Measurements from ENCODE around the gene TRPM2.

GRCh38 chr21:44329086-44329889, 24.1 kb upstream of the TRPM2 start:
- no peak for TF ChIP-seq SIN3A (IDR thresholded peaks at IDR 0.05; ENCODE audit: borderline replicate concordance, low read depth, low read length)
- no peak for TF ChIP-seq SUZ12 (IDR thresholded peaks at IDR 0.05; ENCODE audit: low read depth, low read length)
- no peak for TF ChIP-seq POGK (CRISPR knock-in tag; conservative IDR thresholded peaks at IDR 0.05)
- no peak for TF ChIP-seq STAT5B (CRISPR knock-in tag; IDR thresholded peaks at IDR 0.05)
- no peak for TF ChIP-seq ZNF772 (CRISPR knock-in tag; IDR thresholded peaks at IDR 0.05)
- TF ChIP-seq ZNF362 (CRISPR knock-in tag; IDR thresholded peaks at IDR 0.05; ENCODE audit: borderline replicate concordance) = no peak
- TF ChIP-seq YY1 (IDR thresholded peaks at IDR 0.05; ENCODE audit: insufficient read depth, insufficient replicate concordance, low read depth, low read length) = no peak
- no peak for TF ChIP-seq ZBTB33 (CRISPR knock-in tag; IDR thresholded peaks at IDR 0.05)
- no peak for TF ChIP-seq ZNF343 (CRISPR knock-in tag; IDR thresholded peaks at IDR 0.05)
- no peak for TF ChIP-seq MYC (CRISPR knock-in tag; IDR thresholded peaks at IDR 0.05; ENCODE audit: borderline replicate concordance)
- TF ChIP-seq CTCF (CRISPR knock-in tag; IDR thresholded peaks at IDR 0.05) = no peak
- TF ChIP-seq IRF1 (CRISPR knock-in tag; IDR thresholded peaks at IDR 0.05; ENCODE audit: low read depth) = no peak
- TF ChIP-seq PRDM15 (CRISPR knock-in tag; IDR thresholded peaks at IDR 0.05) = no peak

Measured in HepG2 (cell line).